A549 treated with AZD9567 at 1 μM for 4 hours (cell line): ENCODE measurements around the gene NAGS. TPM values are rescaled to one million over a fixed set of nuclear protein-coding genes. Genes with fewer than 3 reads are reported as not detected.

ENCODE experiments used
- total RNA-seq: library from RNA; stranded (reverse); fragments of 200-300 nt; extraction: Qiagen RNA extraction; gene quantifications from 5 replicates; pipeline ENCODE4 v1.2.3, GENCODE V29; 2022; ENCODE audit not compliant: insufficient read depth

The NAGS gene
- total RNA-seq = 0.96 to 1.2 TPM (median 1.2 TPM) in 4 of 5 replicates, not detected in the other

DNA sequence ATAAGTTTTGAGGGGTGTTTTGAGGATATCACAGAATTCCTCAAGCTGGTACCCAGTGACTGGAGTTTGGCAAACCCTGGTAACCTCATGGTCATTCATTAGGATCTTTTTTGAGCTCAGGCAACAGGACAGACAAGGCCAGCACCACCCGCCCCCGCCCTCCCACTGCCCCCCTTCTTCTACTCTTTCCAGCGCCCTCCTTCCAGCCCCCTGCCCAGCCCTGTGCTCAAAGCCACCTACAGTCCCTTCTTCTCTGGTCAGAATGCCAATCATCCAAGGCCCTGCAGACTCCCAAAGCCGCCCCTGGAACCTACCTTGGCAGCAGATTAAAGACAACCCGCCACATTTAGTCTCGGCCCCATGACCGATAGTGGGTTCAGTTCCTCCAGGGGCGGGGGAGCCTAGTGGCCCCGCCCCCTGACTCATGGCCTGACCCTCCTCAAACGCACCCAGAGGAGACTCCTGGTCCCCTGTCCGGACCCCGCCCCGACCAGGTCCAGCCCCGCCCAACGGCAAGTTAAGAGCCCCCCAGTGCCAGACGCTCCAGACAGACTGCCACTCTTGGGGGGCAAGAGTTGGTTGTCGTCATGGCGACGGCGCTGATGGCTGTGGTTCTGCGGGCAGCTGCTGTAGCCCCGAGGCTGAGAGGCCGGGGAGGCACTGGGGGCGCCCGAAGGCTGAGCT is at the start of gene NAGS:
NAGS (plus strand) TSS at position 546 of the 684 bp plus-strand sequence; CDS start at position 588, 42 bp downstream.

GRCh38 chr17:44014437-44015172 is 10.2 kb downstream of the NAGS start, which contains the start of gene TMEM101:
Gene TMEM101, minus strand, starts transcription at chr17:44014963. Its CDS starts 11 bp downstream, at chr17:44014952.

Other genes with a start within 250 kb of the NAGS start
- not detected in 5 replicates for gene SOST, start 245.8 kb upstream of the NAGS start, total RNA-seq
- 56.4 to 64.4 TPM (median 57.4 TPM) in 5 replicates for gene DUSP3, start 225.6 kb upstream of the NAGS start, total RNA-seq
- gene CFAP97D1, start 224.2 kb upstream of the NAGS start, total RNA-seq = 0.02 TPM in 2 of 5 replicates, not detected in the others
- 17.5 to 28.4 TPM (median 19.2 TPM) in 5 replicates for gene MPP3, start 171.5 kb upstream of the NAGS start, total RNA-seq
- gene CD300LG, start 157.4 kb upstream of the NAGS start, total RNA-seq = not detected in 5 replicates
- gene MPP2, start 97.1 kb upstream of the NAGS start, total RNA-seq = 1.3 to 1.9 TPM (median 1.5 TPM) in 5 replicates
- gene PPY, start 62.1 kb upstream of the NAGS start, total RNA-seq = 0.23 TPM in 1 of 5 replicates, not detected in the others
- 0.22 TPM in 1 of 5 replicates, not detected in the others for gene PYY, start 50.7 kb upstream of the NAGS start, total RNA-seq
- 24.9 to 30.6 TPM (median 29.1 TPM) in 5 replicates for gene TMEM101, start 10.3 kb downstream of the NAGS start, total RNA-seq
- 49.5 to 64.1 TPM (median 51.2 TPM) in 5 replicates for gene LSM12, start 62.0 kb downstream of the NAGS start, total RNA-seq
- 98.7 to 176 TPM (median 164 TPM) in 5 replicates for gene G6PC3, start 66.1 kb downstream of the NAGS start, total RNA-seq
- 13.0 to 16.7 TPM (median 15.6 TPM) in 5 replicates for gene HDAC5, start 119.0 kb downstream of the NAGS start, total RNA-seq
- 9.4 to 12.1 TPM (median 9.6 TPM) in 5 replicates for gene HROB, start 137.3 kb downstream of the NAGS start, total RNA-seq
- 0.08 to 0.19 TPM (median 0.14 TPM) in 4 of 5 replicates, not detected in the other for gene ASB16, start 166.1 kb downstream of the NAGS start, total RNA-seq
- 20.8 to 39.2 TPM (median 39.2 TPM) in 5 replicates for gene TMUB2, start 182.3 kb downstream of the NAGS start, total RNA-seq
- 54.2 to 68.0 TPM (median 63.3 TPM) in 5 replicates for gene ATXN7L3, start 195.3 kb downstream of the NAGS start, total RNA-seq
- gene UBTF, start 215.1 kb downstream of the NAGS start, total RNA-seq = 73.6 to 88.8 TPM (median 86.3 TPM) in 5 replicates